Activated T-cell treated with anti-CD3 and anti-CD28 coated beads, Interleukin-2, amount 50 U/mL, for 24 hours (primary cell): ENCODE measurements around the gene SNX32.
"Not testable (repeated sequence)": the region's sequence is repeated elsewhere in the genome, so short reads cannot be mapped to it uniquely, and the experiment has no call there.

Source experiments
- DNase-seq: peaks from one replicate; pipeline ENCODE4 v3.0.0-alpha.2; 2020
- H3K27ac Mint-ChIP-seq: 2 replicates; pipeline ENCODE4 v1.8.0; 2020; ENCODE audit warnings: mild to moderate bottlenecking, mixed read lengths
- H3K27me3 Mint-ChIP-seq: 2 replicates; pipeline ENCODE4 v1.8.0; 2020; ENCODE audit warnings: mixed read lengths
- H3K36me3 Mint-ChIP-seq: 2 replicates; pipeline ENCODE4 v1.8.0; 2020; ENCODE audit warnings: low read depth, mixed read lengths
- H3K4me1 Mint-ChIP-seq: 2 replicates; pipeline ENCODE4 v1.8.0; 2020; ENCODE audit warnings: low read depth, mixed read lengths
- H3K4me3 Mint-ChIP-seq: 2 replicates; pipeline ENCODE4 v1.8.0; 2020; ENCODE audit warnings: mild to moderate bottlenecking, moderate library complexity, mixed read lengths
- H3K9me3 Mint-ChIP-seq: 2 replicates; pipeline ENCODE4 v1.8.0; 2020; ENCODE audit warnings: mixed read lengths

SNX32 gene

GRCh38 chr11:65834202-65834601 lies 439 bp downstream of the SNX32 start:
- no peak for DNase-seq
- Mint-ChIP-seq H3K4me1 (peaks cover 23% of the 10 kb centered on the region), H3K4me3 (no peak overlapping the region), H3K27ac (no peak overlapping the region), H3K27me3 (no peaks in the 10 kb centered on the region), H3K36me3 (no peaks in the 10 kb centered on the region), H3K9me3 (no peaks in the 10 kb centered on the region)

GRCh38 chr11:65842144-65842543 lies 8.4 kb downstream of the SNX32 start:
- Mint-ChIP-seq H3K27me3 (no peaks in the 10 kb centered on the region), H3K4me3 (no peak overlapping the region), H3K9me3 (no peaks in the 10 kb centered on the region), H3K4me1 (no peaks in the 10 kb centered on the region), H3K27ac (no peak overlapping the region), H3K36me3 (no peaks in the 10 kb centered on the region)
- DNase-seq: no peak

- DNase-seq: no peak
Measured at GRCh38 chr11:65843811-65844210, 10.0 kb downstream of the SNX32 start.

GRCh38 chr11:65844231-65844872 lies 10.6 kb downstream of the SNX32 start:
- DNase-seq: no peak
- Mint-ChIP-seq H3K36me3 (no peaks in the 10 kb centered on the region), H3K27ac (no peak overlapping the region), H3K4me3 (no peak overlapping the region), H3K4me1 (no peaks in the 10 kb centered on the region), H3K9me3 (no peaks in the 10 kb centered on the region), H3K27me3 (no peaks in the 10 kb centered on the region)

More at GRCh38 chr11:65843811-65844210, 10.0 kb downstream of the SNX32 start:
- H3K27me3 Mint-ChIP-seq: no peaks in the 10 kb centered on the region
- no peaks in the 10 kb centered on the region for H3K36me3 Mint-ChIP-seq
- no peak overlapping the region for H3K4me3 Mint-ChIP-seq
- no peaks in the 10 kb centered on the region for H3K9me3 Mint-ChIP-seq
- H3K4me1 Mint-ChIP-seq: no peaks in the 10 kb centered on the region
- no peak overlapping the region for H3K27ac Mint-ChIP-seq

GRCh38 chr11:65847746-65848145 lies 14.0 kb downstream of the SNX32 start:
- no peak for DNase-seq
- no peak overlapping the region for H3K4me3 Mint-ChIP-seq
- peaks cover 2% of the 10 kb centered on the region for H3K4me1 Mint-ChIP-seq
- peaks cover 7% of the 10 kb centered on the region for H3K9me3 Mint-ChIP-seq
- no peak overlapping the region for H3K27ac Mint-ChIP-seq
- H3K36me3 Mint-ChIP-seq: peaks cover 17% of the 10 kb centered on the region
- H3K27me3 Mint-ChIP-seq: no peaks in the 10 kb centered on the region

- H3K36me3 Mint-ChIP-seq: peaks cover 26% of the 10 kb centered on the region
- not testable (repeated sequence) for DNase-seq, H3K27ac Mint-ChIP-seq, H3K27me3 Mint-ChIP-seq, H3K9me3 Mint-ChIP-seq, H3K4me3 Mint-ChIP-seq, H3K4me1 Mint-ChIP-seq
Measured at GRCh38 chr11:65848693-65849092, 14.9 kb downstream of the SNX32 start.

GRCh38 chr11:65849366-65849765 lies 15.6 kb downstream of the SNX32 start:
- H3K4me1 Mint-ChIP-seq: peaks cover 11% of the 10 kb centered on the region
- peak overlapping the region; percentile 50 for H3K27ac Mint-ChIP-seq
- peaks cover 33% of the 10 kb centered on the region for H3K36me3 Mint-ChIP-seq
- H3K9me3 Mint-ChIP-seq: peaks cover 7% of the 10 kb centered on the region
- no peak for DNase-seq
- no peak overlapping the region for H3K4me3 Mint-ChIP-seq
- no peaks in the 10 kb centered on the region for H3K27me3 Mint-ChIP-seq

- H3K36me3 Mint-ChIP-seq: peaks cover 37% of the 10 kb centered on the region
- no peak overlapping the region for H3K4me3 Mint-ChIP-seq
- peaks cover 7% of the 10 kb centered on the region for H3K9me3 Mint-ChIP-seq
- no peaks in the 10 kb centered on the region for H3K27me3 Mint-ChIP-seq
- DNase-seq: no peak
- H3K4me1 Mint-ChIP-seq: peaks cover 15% of the 10 kb centered on the region
- peak overlapping the region; percentile 22 for H3K27ac Mint-ChIP-seq
Measured at GRCh38 chr11:65849771-65850216, 16.0 kb downstream of the SNX32 start.

GRCh38 chr11:65850217-65851082 lies 16.7 kb downstream of the SNX32 start:
- Mint-ChIP-seq H3K27ac (peak overlapping the region; percentile 22), H3K4me3 (no peak overlapping the region), H3K27me3 (no peaks in the 10 kb centered on the region), H3K9me3 (peaks cover 7% of the 10 kb centered on the region), H3K36me3 (peaks cover 44% of the 10 kb centered on the region), H3K4me1 (peaks cover 20% of the 10 kb centered on the region)
- no peak for DNase-seq

- H3K4me1 Mint-ChIP-seq: peaks cover 27% of the 10 kb centered on the region
- peaks cover 51% of the 10 kb centered on the region for H3K36me3 Mint-ChIP-seq
- peaks cover 7% of the 10 kb centered on the region for H3K9me3 Mint-ChIP-seq
- H3K4me3 Mint-ChIP-seq: no peak overlapping the region
- DNase-seq: no peak
- H3K27me3 Mint-ChIP-seq: no peaks in the 10 kb centered on the region
- H3K27ac Mint-ChIP-seq: peak overlapping the region; percentile 39
Measured at GRCh38 chr11:65851083-65851579, 17.4 kb downstream of the SNX32 start.

GRCh38 chr11:65851811-65852507 lies 18.2 kb downstream of the SNX32 start:
- no peak for DNase-seq
- Mint-ChIP-seq H3K27me3 (no peaks in the 10 kb centered on the region), H3K36me3 (peaks cover 59% of the 10 kb centered on the region), H3K9me3 (peaks cover 7% of the 10 kb centered on the region), H3K27ac (peak overlapping the region; percentile 39), H3K4me3 (no peak overlapping the region), H3K4me1 (peaks cover 34% of the 10 kb centered on the region)

- Mint-ChIP-seq H3K9me3 (peaks cover 7% of the 10 kb centered on the region), H3K4me3 (no peak overlapping the region), H3K4me1 (peaks cover 34% of the 10 kb centered on the region), H3K27ac (peak overlapping the region; percentile 88), H3K36me3 (peaks cover 61% of the 10 kb centered on the region), H3K27me3 (no peaks in the 10 kb centered on the region)
- peak; percentile 32 for DNase-seq
Measured at GRCh38 chr11:65852508-65853245, 18.9 kb downstream of the SNX32 start.

GRCh38 chr11:65853246-65853979 lies 19.6 kb downstream of the SNX32 start:
- DNase-seq: no peak
- peaks cover 37% of the 10 kb centered on the region for H3K4me1 Mint-ChIP-seq
- peaks cover 7% of the 10 kb centered on the region for H3K9me3 Mint-ChIP-seq
- H3K4me3 Mint-ChIP-seq: peak overlapping the region; percentile 10
- H3K27ac Mint-ChIP-seq: peak overlapping the region; percentile 88
- no peaks in the 10 kb centered on the region for H3K27me3 Mint-ChIP-seq
- peaks cover 64% of the 10 kb centered on the region for H3K36me3 Mint-ChIP-seq
